ENCODE data around the gene ZDHHC20. TPM values are rescaled to one million over a fixed set of nuclear protein-coding genes. Genes with fewer than 3 reads are reported as not detected.

The ZDHHC20 gene
- total and polyA plus RNA-seq, 2 donors from 2014 or later: 7.2 to 36.1 TPM

DNA sequence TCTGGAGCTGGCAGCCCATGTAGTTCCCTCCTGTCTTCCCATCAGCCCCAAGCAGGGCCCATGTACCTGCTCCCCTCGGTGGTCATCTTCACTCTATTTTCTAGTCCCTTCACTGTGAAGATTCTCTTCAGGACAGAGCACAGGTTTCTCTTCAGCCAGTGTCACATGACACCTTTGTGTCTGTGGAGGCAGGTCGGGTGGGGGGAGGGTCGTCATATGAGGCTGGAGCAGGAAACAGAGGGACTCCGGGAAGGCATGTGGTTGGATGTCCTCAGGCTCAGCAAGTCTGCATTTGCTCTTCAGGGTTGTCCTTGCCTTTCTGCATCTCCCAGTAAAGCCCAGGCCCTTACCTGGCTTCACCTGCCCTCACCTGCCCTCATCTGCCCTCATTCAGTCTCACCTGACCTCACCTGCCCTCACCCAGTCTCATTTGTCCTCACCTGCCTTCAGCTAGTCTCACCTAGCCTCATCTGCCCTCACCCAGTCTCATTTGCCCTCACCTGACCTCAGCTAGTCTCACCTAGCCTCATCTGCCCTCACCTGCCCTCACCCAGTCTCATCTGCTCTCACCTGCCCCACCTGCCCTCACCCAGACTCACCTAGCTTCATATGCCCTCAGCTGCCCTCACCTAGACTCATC, 120.3 kb downstream of the ZDHHC20 start:
- Histone ChIP-seq H3K27me3 (ENCODE audit: control insufficient read depth, insufficient read depth, low read length) (no peaks in the 10 kb centered on the region), H3K36me3 (ENCODE audit: control insufficient read depth in 2 of 3, insufficient read depth in 3 of 3, low read length in 3 of 3) (no peaks in the 10 kb centered on the region), H3K4me3 (ENCODE audit: low read length in 3 of 3) (no peak overlapping the region), H3K4me1 (ENCODE audit: control insufficient read depth in 2 of 3, insufficient read depth in 2 of 3, low read depth in 1 of 3, low read length in 3 of 3) (no peaks in the 10 kb centered on the region), H3K9ac (ENCODE audit: low read length in 3 of 3) (no peak overlapping the region), H3K9me3 (ENCODE audit: control insufficient read depth in 2 of 3, insufficient read depth in 1 of 3, low read length in 3 of 3) (no peaks in the 10 kb centered on the region), H3K27ac (ENCODE audit: low read depth in 2 of 2, low read length in 2 of 2) (no peak overlapping the region)
- intact Hi-C loops (cut with DNase I): no loop called here
- DNase-seq: peak in 4 of 5 donors; percentile 22 to 56 (median 28)
- TF ChIP-seq, protein P1, sequence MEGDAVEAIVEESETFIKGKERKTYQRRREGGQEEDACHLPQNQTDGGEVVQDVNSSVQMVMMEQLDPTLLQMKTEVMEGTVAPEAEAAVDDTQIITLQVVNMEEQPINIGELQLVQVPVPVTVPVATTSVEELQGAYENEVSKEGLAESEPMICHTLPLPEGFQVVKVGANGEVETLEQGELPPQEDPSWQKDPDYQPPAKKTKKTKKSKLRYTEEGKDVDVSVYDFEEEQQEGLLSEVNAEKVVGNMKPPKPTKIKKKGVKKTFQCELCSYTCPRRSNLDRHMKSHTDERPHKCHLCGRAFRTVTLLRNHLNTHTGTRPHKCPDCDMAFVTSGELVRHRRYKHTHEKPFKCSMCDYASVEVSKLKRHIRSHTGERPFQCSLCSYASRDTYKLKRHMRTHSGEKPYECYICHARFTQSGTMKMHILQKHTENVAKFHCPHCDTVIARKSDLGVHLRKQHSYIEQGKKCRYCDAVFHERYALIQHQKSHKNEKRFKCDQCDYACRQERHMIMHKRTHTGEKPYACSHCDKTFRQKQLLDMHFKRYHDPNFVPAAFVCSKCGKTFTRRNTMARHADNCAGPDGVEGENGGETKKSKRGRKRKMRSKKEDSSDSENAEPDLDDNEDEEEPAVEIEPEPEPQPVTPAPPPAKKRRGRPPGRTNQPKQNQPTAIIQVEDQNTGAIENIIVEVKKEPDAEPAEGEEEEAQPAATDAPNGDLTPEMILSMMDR (IDR thresholded peaks at IDR 0.05; ENCODE audit: borderline replicate concordance, extremely low read depth, insufficient read depth): no peak
- FAIRE-seq: no peak

DNA sequence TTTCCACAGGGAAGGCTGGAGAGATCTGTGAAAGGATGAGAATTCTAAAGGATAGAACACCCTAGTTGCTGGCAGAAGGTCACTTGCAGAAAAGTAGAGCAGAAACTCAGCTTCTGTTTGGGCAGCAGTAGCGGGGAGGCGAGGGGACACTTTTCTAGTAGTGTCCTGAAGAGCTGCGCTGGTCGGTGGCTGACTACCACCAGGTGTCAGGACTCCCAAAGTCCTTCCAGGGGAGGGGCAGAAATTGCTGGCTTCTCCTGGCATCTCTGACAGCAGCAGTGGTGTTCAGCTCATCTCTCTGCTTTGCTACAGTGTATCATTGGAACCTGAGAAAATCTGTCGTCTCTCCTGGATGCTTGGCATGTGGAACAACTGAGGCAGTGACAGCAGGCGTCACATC, 120.9 kb downstream of the ZDHHC20 start:
- H3K4me3 ChIP-seq (ENCODE audit: low read length in 3 of 3): no peak overlapping the region
- peak in 1 of 5 donors; percentile 8 for DNase-seq
- intact Hi-C loops (cut with DNase I): no loop called here

DNA sequence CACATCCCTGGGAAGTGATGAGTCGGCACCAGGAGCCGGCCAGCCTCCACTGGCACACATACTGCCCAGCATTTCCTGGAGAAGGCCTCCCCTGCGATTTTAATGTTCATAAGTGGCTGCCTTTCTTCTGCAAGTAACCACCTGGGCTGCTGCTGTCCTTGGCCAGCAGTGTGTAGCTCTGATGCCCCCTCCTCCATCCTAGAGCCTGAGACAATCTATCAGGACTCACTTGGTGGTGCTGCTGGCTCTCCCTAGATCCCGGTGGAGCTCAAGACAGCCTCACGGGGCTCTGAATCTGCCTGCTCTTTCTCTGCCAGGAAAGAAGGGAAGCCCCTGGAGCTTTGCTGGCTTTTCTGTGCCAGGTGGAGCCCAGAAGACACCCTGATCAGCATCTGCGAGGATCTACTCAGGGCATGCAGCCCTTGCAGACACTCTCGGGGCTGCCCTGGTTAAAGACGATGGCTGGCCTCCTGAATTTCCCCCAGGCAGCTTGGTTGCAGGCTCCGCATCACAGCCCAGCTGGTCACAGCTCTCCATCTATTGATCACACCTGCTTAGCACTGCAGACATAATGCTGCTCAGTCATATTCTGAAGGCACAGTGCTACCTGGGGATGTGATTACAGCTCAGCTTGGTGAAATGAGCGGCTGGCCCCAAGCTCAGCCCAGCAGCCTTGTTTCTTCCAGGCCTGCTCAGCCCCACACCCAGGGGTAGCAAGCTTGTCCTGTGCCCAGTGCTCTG, 122.3 kb downstream of the ZDHHC20 start:
- Histone ChIP-seq H3K9me3 (ENCODE audit: control insufficient read depth in 2 of 3, insufficient read depth in 1 of 3, low read length in 3 of 3) (no peaks in the 10 kb centered on the region), H3K27me3 (ENCODE audit: control insufficient read depth, insufficient read depth, low read length) (no peaks in the 10 kb centered on the region), H3K36me3 (ENCODE audit: control insufficient read depth in 2 of 3, insufficient read depth in 3 of 3, low read length in 3 of 3) (no peaks in the 10 kb centered on the region), H3K4me1 (ENCODE audit: control insufficient read depth in 2 of 3, insufficient read depth in 2 of 3, low read depth in 1 of 3, low read length in 3 of 3) (no peaks in the 10 kb centered on the region), H3K27ac (ENCODE audit: low read depth in 2 of 2, low read length in 2 of 2) (no peak overlapping the region), H3K4me3 (ENCODE audit: low read length in 3 of 3) (no peak overlapping the region), H3K9ac (ENCODE audit: low read length in 3 of 3) (no peak overlapping the region)
- DNase-seq (peak in 1 of 5 donors; percentile 6), FAIRE-seq (no peak)
- intact Hi-C loops (cut with DNase I): no loop called here
- TF ChIP-seq, protein P1 (IDR thresholded peaks at IDR 0.05; ENCODE audit: borderline replicate concordance, extremely low read depth, insufficient read depth): no peak

More for the DNA sequence above, 120.9 kb downstream of the ZDHHC20 start:
- Histone ChIP-seq H3K27me3 (ENCODE audit: control insufficient read depth, insufficient read depth, low read length) (no peaks in the 10 kb centered on the region), H3K4me1 (ENCODE audit: control insufficient read depth in 2 of 3, insufficient read depth in 2 of 3, low read depth in 1 of 3, low read length in 3 of 3) (no peaks in the 10 kb centered on the region), H3K9me3 (ENCODE audit: control insufficient read depth in 2 of 3, insufficient read depth in 1 of 3, low read length in 3 of 3) (no peaks in the 10 kb centered on the region), H3K36me3 (ENCODE audit: control insufficient read depth in 2 of 3, insufficient read depth in 3 of 3, low read length in 3 of 3) (no peaks in the 10 kb centered on the region), H3K9ac (ENCODE audit: low read length in 3 of 3) (no peak overlapping the region), H3K27ac (ENCODE audit: low read depth in 2 of 2, low read length in 2 of 2) (no peak overlapping the region)
- TF ChIP-seq, protein P1 (IDR thresholded peaks at IDR 0.05; ENCODE audit: borderline replicate concordance, extremely low read depth, insufficient read depth): no peak
- FAIRE-seq: no peak
